ENCODE results near the gene CBLIF. TPM values are rescaled to one million over a fixed set of nuclear protein-coding genes. Genes with fewer than 3 reads are reported as not detected.

CBLIF gene
- total RNA-seq, 6 experiments from 2014 or later = not detected

DNA sequence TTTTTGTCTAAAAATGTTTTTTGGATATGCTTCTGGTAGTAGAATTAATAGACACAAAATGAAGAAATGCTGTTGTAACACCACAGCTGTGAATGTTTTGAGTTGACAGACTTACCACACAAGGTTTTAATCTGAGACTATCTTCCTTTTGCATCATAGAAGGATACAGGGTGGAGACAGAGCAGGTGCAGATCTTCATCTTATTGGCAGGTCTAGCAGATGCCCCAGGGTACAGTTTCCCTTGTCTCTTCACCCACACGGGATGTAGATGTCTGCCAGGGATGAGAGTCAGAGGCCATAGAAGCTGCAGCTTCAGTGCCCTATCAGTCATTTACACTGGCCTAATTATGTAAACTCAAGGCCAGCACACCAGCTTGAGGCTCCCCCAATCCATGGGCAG lies 34.3 kb upstream of the CBLIF start:
- DNase-seq (no peak), ATAC-seq (no peak)
- intact Hi-C loops (cut with DNase I) = no loop called here
- no peak overlapping the region for H3K4me3 ChIP-seq
- no peaks in the 10 kb centered on the region for H3K9me3 ChIP-seq
- H3K27me3 ChIP-seq = no peaks in the 10 kb centered on the region
- no CpG with 5 or more reads among the region's 1 CpG for WGBS (ENCODE audit: insufficient coverage, low coverage, low lambda C conversion rate, missing lambda C conversion rate)
- no peaks in the 10 kb centered on the region for H3K36me3 ChIP-seq
- TF ChIP-seq POLR2A (IDR thresholded peaks at IDR 0.05) = no peak
- no peak for TF ChIP-seq CTCF (IDR thresholded peaks at IDR 0.05)
- H3K27ac ChIP-seq = no peak overlapping the region
- H3K4me1 ChIP-seq = no peaks in the 10 kb centered on the region

- WGBS (ENCODE audit: insufficient coverage, low coverage, low lambda C conversion rate, missing lambda C conversion rate) = 52% methylated on average over 5 of the region's 5 CpGs
- Histone ChIP-seq H3K4me3 (no peak within 1 kb of the TSS), H3K4me1 (no peaks in the 10 kb centered on the region), H3K27me3 (no peaks in the 10 kb centered on the region), H3K9me3 (no peaks in the 10 kb centered on the region), H3K27ac (no peak within 1 kb of the TSS), H3K36me3 (no peaks in the 10 kb centered on the region)
- ATAC-seq = no peak
- no peak for TF ChIP-seq CTCF (IDR thresholded peaks at IDR 0.05)
- TF ChIP-seq POLR2A (IDR thresholded peaks at IDR 0.05) = no peak
- intact Hi-C loops (cut with DNase I) = no loop called here
- no peak for DNase-seq
These were observed 33.3 kb upstream of the CBLIF start, which contains the start of gene OOSP3 for GRCh38 chr11:59878575-59878974. OOSP3 (plus strand) TSS chr11:59878782; CDS start chr11:59878809, 27 bp downstream.

- no peaks in the 10 kb centered on the region for H3K4me1 ChIP-seq
These were observed 32.5 kb upstream of the CBLIF start for GRCh38 chr11:59877784-59878183.

GRCh38 chr11:59877325-59877724 lies 32.0 kb upstream of the CBLIF start:
- Histone ChIP-seq H3K36me3 (no peaks in the 10 kb centered on the region), H3K9me3 (no peaks in the 10 kb centered on the region), H3K27me3 (no peaks in the 10 kb centered on the region), H3K4me1 (no peaks in the 10 kb centered on the region), H3K27ac (no peak overlapping the region), H3K4me3 (no peak overlapping the region)
- ATAC-seq (no peak), DNase-seq (no peak)
- intact Hi-C loops (cut with DNase I) = no loop called here
- TF ChIP-seq CTCF (IDR thresholded peaks at IDR 0.05) (no peak), POLR2A (IDR thresholded peaks at IDR 0.05) (no peak)

More at GRCh38 chr11:59877784-59878183, 32.5 kb upstream of the CBLIF start:
- TF ChIP-seq CTCF (IDR thresholded peaks at IDR 0.05) (no peak), POLR2A (IDR thresholded peaks at IDR 0.05) (no peak)
- H3K36me3 ChIP-seq = no peaks in the 10 kb centered on the region
- intact Hi-C loops (cut with DNase I) = no loop called here
- ATAC-seq = no peak
- H3K27ac ChIP-seq = no peak overlapping the region
- no peak for DNase-seq
- no peak overlapping the region for H3K4me3 ChIP-seq
- H3K27me3 ChIP-seq = no peaks in the 10 kb centered on the region
- H3K9me3 ChIP-seq = no peaks in the 10 kb centered on the region

GRCh38 chr11:59875856-59876519 lies 30.7 kb upstream of the CBLIF start:
- TF ChIP-seq POLR2A (IDR thresholded peaks at IDR 0.05) (no peak), CTCF (IDR thresholded peaks at IDR 0.05) (no peak)
- no peak overlapping the region for H3K27ac ChIP-seq
- ATAC-seq = peak in 2 of 4 donors; percentile 28 to 44
- no peaks in the 10 kb centered on the region for H3K27me3 ChIP-seq
- no peaks in the 10 kb centered on the region for H3K4me1 ChIP-seq
- H3K4me3 ChIP-seq = no peak overlapping the region
- no peaks in the 10 kb centered on the region for H3K9me3 ChIP-seq
- WGBS (ENCODE audit: insufficient coverage, low coverage, low lambda C conversion rate, missing lambda C conversion rate) = 32% methylated on average over 9 of the region's 9 CpGs
- DNase-seq = no peak
- intact Hi-C loops (cut with DNase I) = no loop called here
- no peaks in the 10 kb centered on the region for H3K36me3 ChIP-seq
